Right lobe of liver (tissue), 6 donors: ENCODE data around the gene ADORA1. TPM values are rescaled to one million over a fixed set of nuclear protein-coding genes. Genes with fewer than 3 reads are reported as not detected.

Experiments used
- ATAC-seq, 4 donors: fragments of 200-7000 bp; cut with Tn5 transposase; one replicate each; pipeline ENCODE4 v1.9.1; 2020; ENCODE audit warnings: mild to moderate bottlenecking in 4 of 4, moderate library complexity in 4 of 4
- DNase-seq, 3 donors: peaks; one replicate each; pipeline ENCODE4 v3.0.0-alpha.2; 2020
- H3K27ac ChIP-seq, 3 donors: fragments of 200-600 bp; one replicate each; pipeline ENCODE4 v1.8.0; 2022
- H3K27me3 ChIP-seq, 2 donors: fragments of 200-600 bp; one replicate each; pipeline ENCODE4 v1.8.0; 2022
- H3K36me3 ChIP-seq, 4 donors: fragments of 200-600 bp; sonication (generic) in 1 of 4; one replicate each; pipeline versions ENCODE4 v1.5.1 to v1.8.0; 2017 to 2022; ENCODE audit warnings: control low read depth in 1 of 4
- H3K4me1 ChIP-seq, 4 donors: fragments of 200-600 bp; sonication (generic) in 1 of 4; one replicate each; pipeline versions ENCODE4 v1.5.1 to v1.8.0; 2017 to 2022; ENCODE audit warnings: control low read depth in 1 of 4
- H3K4me3 ChIP-seq, 3 donors: fragments of 200-600 bp; one replicate each; pipeline ENCODE4 v1.8.0; 2022
- H3K9me3 ChIP-seq, 4 donors: fragments of 200-600 bp; sonication (generic) in 1 of 4; one replicate each; pipeline versions ENCODE4 v1.5.1 to v1.8.0; 2017 to 2022; ENCODE audit warnings: control low read depth in 1 of 4
- CTCF ChIP-seq, 4 donors: fragments of 200-600 bp in 3 of 4; fragments of 450-650 bp in 1 of 4; IDR thresholded peaks; one replicate each; pipeline versions ENCODE4 v1.5.1 to v1.8.0; 2016 to 2022; ENCODE audit warnings: antibody characterized with exemption in 4 of 4, mild to moderate bottlenecking in 2 of 4
- POLR2A ChIP-seq: fragments of 450-650 bp; IDR thresholded peaks from one replicate; pipeline ENCODE4 v1.6.1; 2017; ENCODE audit warnings: antibody characterized with exemption, mild to moderate bottlenecking
- WGBS: methylation state at CpG from one replicate; pipeline ENCODE4 v1.1.6; 2018; ENCODE audit warnings: low coverage, low lambda C conversion rate; ENCODE audit not compliant: insufficient coverage; ENCODE audit errors: missing lambda C conversion rate; 5-methylcytosine and 5-hydroxymethylcytosine counted together
- intact Hi-C, 2 donors: fragments of 100-400 bp; cut with DNase I; formaldehyde crosslinking; loops; one replicate each; pipeline versions ENCODE4 v1.11.2 to v1.14.1; 2022
- total RNA-seq, 6 experiments: library from RNA; depleted of rRNA in 2 of 6; stranded (reverse); fragments of >200 nt in 2 of 6; fragmentation: NEBNext Ultra II Directional in 3 of 6; extraction: Animal tissue kit (Norgen Biotek cat#: 25700) in 3 of 6; gene quantifications; one replicate each; pipeline versions ENCODE4 v1.1.0 to v1.2.4, GENCODE V29; 2016 to 2023
- donor health status: DM: no; HTN: yes; CAD: no.
- donor health status: DM: no; HTN: no; CAD: no.
- donor health status: DM: no; HTN: no; CAD: no.
- donor health status: DM: no; HTN: yes; CAD: no.
- donor health status: DM: no; HTN: yes; CAD: no.

The ADORA1 gene
- total RNA-seq, 6 experiments from 2014 or later: 0.31 to 0.78 (median 0.39) TPM; not detected in 1

GRCh38 chr1:203143641-203144040 is 16.1 kb downstream of the ADORA1 start:
- WGBS: 51% methylated on average over 4 of the region's 11 CpGs
- no peak for DNase-seq
- H3K4me3 ChIP-seq: no peak overlapping the region
- no peak overlapping the region for H3K27ac ChIP-seq
- no peaks in the 10 kb centered on the region for H3K4me1 ChIP-seq
- no peak for TF ChIP-seq POLR2A
- no peaks in the 10 kb centered on the region for H3K36me3 ChIP-seq
- no peaks in the 10 kb centered on the region for H3K27me3 ChIP-seq
- no peaks in the 10 kb centered on the region for H3K9me3 ChIP-seq
- intact Hi-C loops: no loop called here
- no peak for ATAC-seq

GRCh38 chr1:203144661-203145060 is 17.1 kb downstream of the ADORA1 start:
- DNase-seq (no peak), ATAC-seq (peak in 1 of 4 donors; percentile 33)
- intact Hi-C loops: no loop called here
- Histone ChIP-seq H3K36me3 (no peaks in the 10 kb centered on the region), H3K27ac (no peak overlapping the region), H3K9me3 (no peaks in the 10 kb centered on the region), H3K4me3 (no peak overlapping the region), H3K27me3 (no peaks in the 10 kb centered on the region), H3K4me1 (no peaks in the 10 kb centered on the region)
- WGBS: 67% methylated on average over 4 of the region's 6 CpGs
- TF ChIP-seq POLR2A: no peak
- TF ChIP-seq CTCF (IDR thresholded peaks at IDR 0.05): no peak

GRCh38 chr1:203145321-203146041 is 18.0 kb downstream of the ADORA1 start:
- ATAC-seq (no peak), DNase-seq (no peak)
- TF ChIP-seq CTCF (IDR thresholded peaks at IDR 0.05): no peak
- TF ChIP-seq POLR2A: no peak
- Histone ChIP-seq H3K9me3 (no peaks in the 10 kb centered on the region), H3K4me3 (no peak overlapping the region), H3K27me3 (no peaks in the 10 kb centered on the region), H3K4me1 (no peaks in the 10 kb centered on the region), H3K36me3 (no peaks in the 10 kb centered on the region), H3K27ac (no peak overlapping the region)
- intact Hi-C loops: no loop called here
- WGBS: 70% methylated on average over 2 of the region's 13 CpGs

- Histone ChIP-seq H3K36me3 (no peaks in the 10 kb centered on the region), H3K9me3 (no peaks in the 10 kb centered on the region), H3K4me3 (no peak overlapping the region), H3K27ac (no peak overlapping the region), H3K27me3 (no peaks in the 10 kb centered on the region), H3K4me1 (no peaks in the 10 kb centered on the region)
- DNase-seq (no peak), ATAC-seq (no peak)
- intact Hi-C loops: no loop called here
- no CpG with 5 or more reads among the region's 2 CpGs for WGBS
- TF ChIP-seq CTCF (IDR thresholded peaks at IDR 0.05) (no peak), POLR2A (no peak)
Observed at GRCh38 chr1:203146042-203146369, 18.5 kb downstream of the ADORA1 start.

GRCh38 chr1:203146537-203146936 is 19.0 kb downstream of the ADORA1 start:
- Histone ChIP-seq H3K27me3 (no peaks in the 10 kb centered on the region), H3K4me1 (no peaks in the 10 kb centered on the region), H3K4me3 (no peak overlapping the region), H3K27ac (no peak overlapping the region), H3K9me3 (no peaks in the 10 kb centered on the region), H3K36me3 (no peaks in the 10 kb centered on the region)
- TF ChIP-seq CTCF (IDR thresholded peaks at IDR 0.05) (no peak), POLR2A (no peak)
- no peak for ATAC-seq
- intact Hi-C loops: no loop called here
- no peak for DNase-seq
- WGBS: 68% methylated on average over 7 of the region's 7 CpGs
